Testis (tissue), 3 donors: Measurements from ENCODE around the gene EYA2. TPM values are rescaled to one million over a fixed set of nuclear protein-coding genes. Genes with fewer than 3 reads are reported as not detected.

Source experiments
- DNase-seq: peaks from one replicate; pipeline ENCODE4 v3.0.0-alpha.2; 2019
- H3K27ac ChIP-seq, 2 donors: fragments of 200-600 bp; sonication (generic); one replicate each; pipeline ENCODE4 v1.5.1; 2019
- H3K27me3 ChIP-seq: fragments of 200-600 bp; sonication (generic); one replicate; pipeline ENCODE4 v1.5.1; 2019
- H3K36me3 ChIP-seq: fragments of 200-600 bp; sonication (generic); one replicate; pipeline ENCODE4 v1.5.1; 2017; ENCODE audit warnings: low read depth; ENCODE audit errors: missing control alignments
- H3K4me1 ChIP-seq: fragments of 200-600 bp; sonication (generic); one replicate; pipeline ENCODE4 v1.5.1; 2019
- H3K4me3 ChIP-seq, 2 donors: fragments of 200-600 bp; sonication (generic); one replicate each; pipeline ENCODE4 v1.5.1; 2017 to 2019
- H3K9me3 ChIP-seq: fragments of 200-600 bp; sonication (generic); one replicate; pipeline ENCODE4 v1.5.1; 2017
- CTCF ChIP-seq, 3 experiments: fragments of 450-650 bp in 2 of 3; fragments of 200-600 bp in 1 of 3; sonication (generic) in 1 of 3; IDR thresholded peaks; one replicate each; pipeline ENCODE4 v1.5.1; 2016 to 2019; ENCODE audit warnings: antibody characterized with exemption in 3 of 3, mild to moderate bottlenecking in 2 of 3, moderate library complexity in 1 of 3
- POLR2A ChIP-seq: fragments of 450-650 bp; IDR thresholded peaks from one replicate; pipeline ENCODE4 v1.6.1; 2017; ENCODE audit warnings: antibody characterized with exemption, mild to moderate bottlenecking, moderate library complexity
- WGBS, 2 donors: methylation state at CpG; one replicate each; pipeline ENCODE4 v1.1.5; 2018; 5-methylcytosine and 5-hydroxymethylcytosine counted together
- intact Hi-C: fragments of 100-400 bp; cut with DNase I; formaldehyde crosslinking; loops from one replicate; pipeline ENCODE4 v1.15.1; 2023; ENCODE audit warnings: low total_unique reads
- polyA plus RNA-seq: library from polyadenylated mRNA; stranded (reverse); fragments of 350-450 nt; fragmentation: Illumina TruSeq; extraction: RNeasy Lipid Tissue Mini Kit (QIAGEN cat#74804); gene quantifications from one replicate; pipeline ENCODE4 v1.2.3, GENCODE V29; 2014; ENCODE audit warnings: low read depth, low replicate concordance; ENCODE audit not compliant: insufficient read depth
- total RNA-seq, 2 donors: library from RNA; depleted of rRNA; stranded (reverse); fragments of >200 nt; gene quantifications; one replicate each; pipeline ENCODE4 v1.2.3, GENCODE V29; 2016

The EYA2 gene
- total and polyA plus RNA-seq, 3 donors from 2014 or later: 14.6 to 17.2 (median 16.2) TPM

DNA sequence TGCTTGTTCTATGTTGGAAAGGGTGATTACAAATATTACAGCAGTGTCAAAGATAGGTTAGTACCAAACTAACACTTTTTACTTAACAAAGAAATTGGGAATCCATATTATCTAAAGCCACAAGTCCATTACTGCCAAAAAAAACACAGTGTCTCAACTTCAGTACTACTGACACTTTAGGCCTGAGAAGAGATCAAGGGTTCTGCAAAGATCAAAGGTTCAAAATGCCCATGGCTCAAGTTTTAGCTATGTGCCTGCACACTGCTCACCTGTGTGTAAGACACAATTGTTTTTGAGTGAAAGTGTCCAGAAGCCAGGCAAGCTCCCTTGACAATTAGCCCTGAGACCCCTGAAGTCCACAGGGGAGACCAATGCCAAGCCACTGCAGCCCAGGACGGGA lies 329.3 kb downstream of the EYA2 start:
- 80 to 100% methylated on average over 1 of the region's 1 CpG for WGBS, 2 donors
- no peak overlapping the region for H3K27ac ChIP-seq
- no peaks in the 10 kb centered on the region for H3K27me3 ChIP-seq
- DNase-seq: no peak
- TF ChIP-seq CTCF (IDR thresholded peaks at IDR 0.05) (no peak), POLR2A (no peak)
- no peaks in the 10 kb centered on the region for H3K9me3 ChIP-seq
- intact Hi-C loops: no loop called here
- no peaks in the 10 kb centered on the region for H3K4me1 ChIP-seq
- H3K36me3 ChIP-seq: no peaks in the 10 kb centered on the region
- no peak overlapping the region for H3K4me3 ChIP-seq

- WGBS, 2 donors: 89 to 93% methylated on average over 11 of the region's 11 CpGs
- Histone ChIP-seq H3K9me3 (no peaks in the 10 kb centered on the region), H3K27me3 (no peaks in the 10 kb centered on the region), H3K27ac (no peak overlapping the region), H3K4me3 (no peak overlapping the region), H3K36me3 (no peaks in the 10 kb centered on the region), H3K4me1 (no peaks in the 10 kb centered on the region)
- TF ChIP-seq POLR2A (no peak), CTCF (IDR thresholded peaks at IDR 0.05) (no peak)
- DNase-seq: no peak
- intact Hi-C loops: no loop called here
Measured at GRCh38 chr20:47224300-47224791, 329.7 kb downstream of the EYA2 start.

GRCh38 chr20:47224857-47225256 lies 330.2 kb downstream of the EYA2 start:
- no peak for DNase-seq
- TF ChIP-seq CTCF (IDR thresholded peaks at IDR 0.05) (no peak), POLR2A (no peak)
- no peak overlapping the region for H3K27ac ChIP-seq
- H3K36me3 ChIP-seq: no peaks in the 10 kb centered on the region
- intact Hi-C loops: no loop called here
- H3K27me3 ChIP-seq: no peaks in the 10 kb centered on the region
- WGBS, 2 donors: 93 to 98% methylated on average over 4 of the region's 4 CpGs
- H3K4me1 ChIP-seq: no peaks in the 10 kb centered on the region
- no peaks in the 10 kb centered on the region for H3K9me3 ChIP-seq
- H3K4me3 ChIP-seq: no peak overlapping the region

GRCh38 chr20:47225458-47225857 lies 330.8 kb downstream of the EYA2 start:
- WGBS, 2 donors: 100% methylated on average over 1 of the region's 1 CpG

More at GRCh38 chr20:47225458-47225857, 330.8 kb downstream of the EYA2 start:
- Histone ChIP-seq H3K4me1 (no peaks in the 10 kb centered on the region), H3K4me3 (no peak overlapping the region), H3K27ac (no peak overlapping the region), H3K9me3 (no peaks in the 10 kb centered on the region), H3K27me3 (no peaks in the 10 kb centered on the region), H3K36me3 (no peaks in the 10 kb centered on the region)
- no peak for TF ChIP-seq CTCF (IDR thresholded peaks at IDR 0.05)
- TF ChIP-seq POLR2A: no peak
- no peak for DNase-seq
- intact Hi-C loops: no loop called here
